ENCODE results near the gene MYLK.

The MYLK gene

DNA sequence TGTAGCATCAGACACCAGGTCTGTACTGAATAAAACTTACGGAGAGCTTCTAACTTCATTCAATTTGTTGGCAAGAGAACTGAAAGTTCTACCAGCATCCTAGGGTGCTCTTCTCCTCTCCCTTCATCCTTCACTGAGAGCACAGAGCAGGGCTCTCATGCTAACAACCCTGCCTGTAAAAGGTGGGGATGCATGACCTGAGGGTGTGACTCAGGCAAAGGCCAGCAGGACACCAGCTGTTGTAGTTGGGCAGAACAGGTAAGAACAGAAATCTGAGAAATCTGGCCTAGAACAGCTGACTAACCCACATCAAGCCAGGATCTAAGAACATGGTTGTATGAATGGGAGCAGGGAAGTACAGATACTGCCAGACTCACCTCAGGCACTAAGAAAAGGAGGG lies 64.2 kb downstream of the MYLK start:
- DNase-seq: no peak

DNA sequence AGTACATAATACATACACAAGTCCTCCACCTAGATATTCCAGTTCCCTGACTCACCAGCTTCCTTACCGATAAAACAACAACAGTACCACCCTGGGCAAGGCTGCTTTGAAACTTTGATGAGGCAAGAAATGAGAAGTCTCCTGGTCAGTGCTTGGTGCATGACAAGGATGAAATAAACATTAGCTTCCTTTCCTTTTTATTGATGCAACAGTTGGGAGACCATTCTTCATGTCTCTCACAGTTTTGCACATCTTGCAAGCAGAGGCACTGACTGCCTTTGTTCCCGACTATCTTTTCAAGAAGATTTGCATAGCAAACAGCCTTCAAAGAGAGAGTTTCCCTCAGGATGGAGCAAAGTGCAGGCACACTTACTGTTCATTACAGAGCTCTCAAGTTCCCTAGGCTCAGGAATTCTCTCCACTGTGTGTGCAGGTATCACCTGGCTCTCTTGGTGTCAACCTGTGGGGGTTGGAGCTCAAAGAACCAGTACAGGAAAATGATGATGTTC lies 65.2 kb downstream of the MYLK start:
- no peak for DNase-seq

DNA sequence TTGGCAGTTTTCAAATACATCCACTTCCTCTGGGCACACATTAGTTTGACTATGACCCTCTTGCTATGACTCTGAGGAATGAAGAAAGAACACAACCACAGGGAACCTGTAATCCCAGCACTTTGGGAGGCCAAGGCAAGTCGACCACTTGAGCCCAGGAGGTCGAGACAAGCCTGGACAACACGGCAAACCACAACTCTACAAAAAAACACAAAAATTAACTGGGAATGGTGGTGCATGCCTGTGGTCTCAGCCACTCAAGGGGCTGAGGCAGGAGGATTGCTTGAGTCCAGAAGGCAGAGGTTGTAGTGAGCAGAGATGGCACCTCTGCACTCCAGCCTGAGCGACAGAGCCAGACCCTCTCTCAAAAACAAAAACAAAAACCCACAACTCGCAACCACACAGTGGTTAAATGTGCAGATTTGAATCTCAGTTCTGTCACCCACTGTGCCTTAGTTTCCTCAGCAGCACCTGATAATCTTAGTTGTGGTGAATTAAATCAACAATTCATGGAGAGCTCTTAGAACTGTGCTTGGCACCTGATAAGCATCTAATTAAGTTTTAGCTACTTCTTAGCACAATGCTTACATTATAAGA lies 65.7 kb downstream of the MYLK start:
- no peak for DNase-seq

DNA sequence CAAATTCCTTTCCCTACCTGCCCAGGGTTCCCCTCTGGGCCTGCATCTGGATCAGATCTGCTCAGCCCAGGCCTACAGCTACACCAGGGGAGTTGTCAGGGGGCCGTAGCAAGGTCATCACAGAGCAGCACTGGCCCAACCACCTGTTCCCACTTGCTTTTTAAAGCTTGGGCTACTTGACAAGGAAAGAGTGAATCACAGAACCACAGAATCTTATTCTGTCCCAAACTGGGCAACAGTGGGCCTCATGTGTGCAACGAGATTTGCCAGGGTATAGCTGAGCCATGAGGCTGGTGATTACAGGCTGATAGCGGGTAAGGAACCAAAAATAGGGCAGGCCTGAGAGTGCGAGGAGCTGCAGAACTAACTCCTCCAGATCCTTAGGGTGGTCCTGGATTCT lies 66.7 kb downstream of the MYLK start:
- DNase-seq: no peak

DNA sequence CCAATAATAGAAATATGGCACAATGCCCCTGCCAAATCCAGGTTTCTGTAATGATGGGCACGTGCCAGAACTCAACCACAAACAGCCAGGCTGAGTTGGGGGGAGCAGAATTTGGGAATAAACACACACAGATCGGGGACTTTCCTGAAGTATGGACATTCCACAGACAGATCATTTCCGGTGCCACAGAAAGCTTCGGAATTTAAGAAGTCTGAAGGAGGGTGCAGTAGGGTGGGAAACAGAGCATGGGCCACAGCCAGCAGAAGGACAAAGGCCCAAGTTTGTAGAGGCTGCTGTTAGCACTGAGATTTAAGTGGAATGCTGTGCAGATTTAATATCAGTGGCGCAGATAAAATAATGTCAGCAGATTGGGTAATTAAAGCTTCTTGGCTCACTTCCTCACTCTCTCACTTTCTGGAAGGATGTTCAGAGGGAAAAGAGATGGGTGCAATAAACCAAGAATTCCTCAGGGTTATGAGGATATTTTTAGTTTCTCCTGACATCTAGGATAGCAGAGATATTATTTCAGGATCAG lies 67.4 kb downstream of the MYLK start:
- DNase-seq: no peak

DNA sequence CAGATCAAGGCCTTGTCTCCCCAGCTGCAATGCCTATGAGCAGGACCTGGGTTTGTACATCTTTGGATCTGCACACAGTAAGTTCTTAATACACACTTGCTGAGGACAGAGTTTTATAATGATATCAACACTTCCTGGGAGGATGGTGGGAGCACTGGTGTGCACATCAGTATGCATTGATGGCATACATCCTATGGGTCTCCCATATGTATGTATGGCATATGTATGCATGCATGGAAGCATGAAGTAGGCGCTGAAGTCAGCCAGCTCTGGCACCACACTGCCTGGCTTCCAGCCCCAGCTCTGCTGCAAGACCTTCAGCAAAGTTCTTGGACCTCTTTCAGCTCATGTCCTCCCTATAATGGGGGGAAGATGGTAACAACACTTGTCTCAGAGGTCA lies 68.2 kb downstream of the MYLK start:
- no peak for DNase-seq

DNA sequence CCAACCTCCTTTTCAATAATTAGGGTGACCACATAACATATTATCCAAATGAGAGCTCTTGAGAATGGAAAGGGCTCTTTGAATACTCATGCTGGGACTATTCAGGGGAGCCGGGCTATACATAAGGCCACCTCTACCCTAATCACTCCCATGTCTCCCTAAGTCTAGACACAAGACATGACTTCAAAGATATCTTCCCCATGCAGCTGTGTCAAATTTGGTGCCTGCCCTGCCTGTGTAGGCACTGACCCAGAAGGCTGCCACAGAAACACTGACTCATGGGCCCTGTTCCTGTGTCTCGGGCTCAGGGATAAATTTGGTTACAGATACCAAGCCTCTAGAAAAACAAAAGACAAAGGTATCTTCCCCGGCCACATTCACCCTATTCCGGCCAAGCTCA lies 70.3 kb downstream of the MYLK start:
- DNase-seq: no peak

DNA sequence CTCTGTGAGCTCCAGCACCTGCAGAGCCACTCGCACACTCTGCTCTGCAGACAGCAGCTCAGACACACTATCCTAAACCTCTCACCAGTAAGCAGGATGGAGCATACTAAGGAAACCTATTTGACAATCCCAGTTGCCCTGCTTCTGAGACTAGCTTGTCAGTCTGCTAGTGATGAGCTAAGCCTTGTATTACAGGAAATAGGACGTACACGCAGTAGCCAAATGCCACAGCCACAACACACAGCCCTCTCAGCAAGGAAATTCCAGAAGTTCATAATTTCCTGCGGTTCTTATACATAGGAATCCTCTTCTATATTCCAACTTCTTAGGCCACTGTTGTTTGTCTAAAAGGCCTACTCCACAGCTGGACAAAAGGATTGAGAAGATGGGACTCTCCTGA lies 74.5 kb downstream of the MYLK start:
- no peak for DNase-seq

DNA sequence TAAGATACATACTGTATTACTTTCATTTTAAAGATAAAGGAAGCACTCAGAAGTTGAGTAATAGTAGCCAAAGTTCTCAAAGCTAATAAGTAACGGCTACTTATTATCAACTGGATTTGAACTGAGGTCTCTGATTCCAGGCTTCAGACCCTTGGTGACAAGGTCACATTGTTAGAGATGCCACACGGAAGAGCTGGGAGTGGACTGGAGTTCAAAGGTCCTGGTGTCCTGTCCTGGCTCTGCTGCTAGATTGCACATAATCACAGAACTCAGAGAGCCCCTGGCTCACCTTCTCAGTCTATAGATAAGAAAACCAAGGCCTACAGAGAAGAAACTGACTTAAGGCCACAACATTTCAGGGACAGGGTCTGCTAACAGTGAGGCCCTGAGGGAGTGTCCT lies 75.3 kb downstream of the MYLK start:
- DNase-seq: no peak

DNA sequence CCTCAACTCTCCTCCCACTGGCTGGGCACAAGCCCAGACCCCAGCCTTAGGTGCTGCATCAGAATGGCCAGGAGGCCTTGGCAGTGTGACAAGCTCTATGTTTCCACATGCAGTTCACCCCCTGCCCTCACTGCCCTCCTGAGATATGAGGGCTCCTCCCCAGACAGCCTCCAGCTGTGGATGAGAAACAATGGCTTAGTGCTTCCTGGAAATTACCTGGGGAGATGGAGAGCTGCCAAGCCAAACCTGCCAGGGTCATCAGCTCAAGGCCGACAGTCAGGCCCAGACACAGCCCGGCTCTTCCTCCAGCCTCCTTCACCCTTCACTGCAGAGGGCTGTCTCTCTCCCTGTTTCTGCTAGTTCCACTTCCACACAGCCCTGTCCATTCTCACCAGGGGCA lies 76.3 kb downstream of the MYLK start:
- no peak for DNase-seq

DNA sequence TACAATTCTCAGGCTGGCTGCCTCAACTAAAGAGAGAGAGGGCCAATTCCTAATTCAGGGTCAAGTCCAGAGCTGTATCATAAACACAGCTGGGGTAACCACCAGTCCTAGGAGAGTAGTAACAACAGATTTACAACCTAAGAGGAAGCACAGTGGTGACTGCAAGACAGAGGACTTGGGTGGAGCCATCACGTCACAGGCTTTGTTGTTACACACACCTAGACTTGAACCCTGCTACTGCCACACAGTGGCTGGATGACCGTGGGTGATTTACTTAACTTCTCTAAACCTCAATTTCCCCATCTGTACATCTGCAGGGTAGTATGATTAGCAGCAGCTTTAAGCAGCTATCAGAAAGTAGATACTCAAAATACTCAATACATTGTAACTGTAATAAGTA lies 78.6 kb downstream of the MYLK start:
- DNase-seq: no peak

DNA sequence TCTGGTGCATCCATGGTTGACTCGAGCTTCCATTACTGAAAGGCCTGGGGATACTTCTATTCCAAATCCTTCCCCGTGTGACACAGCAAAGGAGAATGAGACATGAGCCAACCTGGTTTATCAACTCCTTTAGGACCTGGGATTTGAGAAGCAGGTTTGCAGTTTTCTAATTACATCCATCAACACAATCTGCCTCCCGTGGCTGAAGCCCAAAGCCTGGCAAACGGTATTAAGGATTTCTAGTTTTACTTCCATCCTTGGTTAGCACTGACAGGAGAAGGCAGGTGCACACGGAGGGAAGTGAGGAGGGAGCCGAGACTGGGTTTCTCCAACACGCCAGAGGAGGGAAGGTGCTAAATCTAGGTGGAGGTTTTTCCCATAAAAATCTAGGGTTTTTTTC lies 79.0 kb downstream of the MYLK start:
- no peak for DNase-seq

DNA sequence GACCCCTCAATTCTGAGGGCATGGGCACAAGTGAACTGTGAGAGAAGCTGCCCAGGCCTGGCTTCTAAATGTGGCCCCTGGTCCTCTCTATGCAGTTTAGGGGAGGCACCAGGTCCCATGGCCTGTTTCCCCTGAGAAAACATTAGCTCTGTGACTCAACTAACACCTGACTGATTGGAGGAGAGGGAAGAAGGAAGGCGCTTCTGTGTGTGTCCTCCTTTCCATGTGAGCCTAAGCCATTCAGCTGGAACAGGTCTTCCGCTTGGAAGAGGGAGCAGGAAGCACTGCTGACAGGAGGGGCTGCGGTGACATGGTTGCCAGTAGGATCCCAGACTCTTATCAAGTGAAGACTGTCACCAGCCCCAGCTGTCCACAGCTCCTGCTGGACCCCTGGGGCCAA lies 79.5 kb downstream of the MYLK start:
- no peak for DNase-seq

DNA sequence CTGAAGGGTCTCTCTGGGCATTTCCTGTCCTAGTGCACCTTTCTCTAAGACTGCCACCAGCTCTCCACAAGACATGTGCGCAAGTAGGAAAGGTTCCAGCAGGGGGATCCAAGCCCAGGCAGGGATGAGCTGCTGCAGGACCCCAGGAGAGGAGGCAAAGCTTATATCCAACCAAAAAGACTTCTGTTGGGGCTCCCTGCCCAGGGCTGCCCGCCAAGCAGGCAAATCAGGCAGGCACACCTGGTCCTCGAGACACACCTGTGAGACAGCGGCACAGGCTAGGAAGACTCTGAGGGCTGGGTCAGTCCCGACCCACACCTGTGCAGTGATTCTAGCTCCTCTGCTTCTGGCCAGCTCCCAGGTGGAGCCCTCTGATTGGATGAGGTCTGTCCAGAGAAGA lies 80.6 kb downstream of the MYLK start:
- DNase-seq: no peak

DNA sequence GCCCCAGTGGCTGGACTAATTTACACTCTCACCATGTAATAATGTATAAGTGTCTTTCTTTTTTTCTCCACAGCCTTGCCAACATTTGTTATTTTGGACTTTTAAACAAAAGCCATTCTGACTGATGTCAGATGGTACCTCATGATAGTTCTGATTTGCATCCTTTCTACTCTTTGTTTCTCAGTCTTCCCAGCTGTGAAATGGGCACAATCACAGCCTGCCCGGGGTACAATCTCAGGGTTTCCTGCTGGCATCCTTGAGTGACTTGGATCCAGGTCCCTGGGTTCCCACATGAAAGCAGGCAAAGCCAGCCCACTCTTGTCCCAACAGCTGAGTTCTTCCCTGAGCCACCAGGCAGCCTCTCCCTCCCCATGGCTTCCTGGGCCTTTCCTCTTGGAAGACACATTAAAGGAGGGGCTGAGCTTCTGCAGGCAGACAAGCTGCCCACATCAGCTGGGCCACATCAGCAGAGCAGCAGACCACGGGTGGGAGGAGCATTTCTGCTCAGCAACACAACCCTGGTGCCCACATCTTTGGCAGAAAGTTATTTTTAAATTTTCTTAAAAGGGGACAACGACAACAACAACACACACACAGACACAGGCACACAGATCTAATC lies 82.0 kb downstream of the MYLK start:
- DNase-seq: no peak

DNA sequence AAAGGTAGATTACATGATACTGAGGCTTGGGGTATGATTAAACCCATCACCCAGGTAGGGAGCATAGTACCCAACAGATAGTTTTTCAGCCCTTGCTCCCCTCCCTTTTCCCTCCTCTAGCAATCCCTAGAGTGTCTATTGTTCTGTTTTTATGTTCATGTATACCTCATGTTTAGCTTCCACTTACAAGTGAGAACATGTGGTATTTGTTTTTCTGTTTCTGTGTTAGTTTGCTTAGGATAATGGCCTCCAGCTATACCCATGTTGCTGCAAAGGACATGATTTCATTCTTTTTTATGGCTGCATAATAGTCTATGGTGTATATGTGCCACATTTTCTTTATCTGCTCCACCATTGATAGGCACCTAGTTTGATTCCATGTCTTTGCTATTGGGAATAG lies 82.7 kb downstream of the MYLK start:
- no peak for DNase-seq

DNA sequence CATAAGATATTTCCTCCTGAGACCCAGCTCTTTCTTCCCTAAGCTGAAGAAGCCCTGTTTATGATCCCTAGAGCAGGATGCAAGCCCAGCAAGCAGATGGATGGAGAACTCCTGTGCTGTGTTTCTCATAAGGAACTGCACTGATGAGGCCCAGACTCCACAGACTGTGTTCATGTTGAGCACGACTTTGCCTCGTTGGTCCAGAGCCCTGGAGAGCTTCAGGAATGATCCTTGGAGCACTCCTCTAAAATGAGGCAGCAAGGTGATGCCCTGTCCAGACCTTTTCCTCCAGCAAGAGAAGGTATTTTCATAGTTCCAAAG lies 83.8 kb downstream of the MYLK start:
- no peak for DNase-seq

DNA sequence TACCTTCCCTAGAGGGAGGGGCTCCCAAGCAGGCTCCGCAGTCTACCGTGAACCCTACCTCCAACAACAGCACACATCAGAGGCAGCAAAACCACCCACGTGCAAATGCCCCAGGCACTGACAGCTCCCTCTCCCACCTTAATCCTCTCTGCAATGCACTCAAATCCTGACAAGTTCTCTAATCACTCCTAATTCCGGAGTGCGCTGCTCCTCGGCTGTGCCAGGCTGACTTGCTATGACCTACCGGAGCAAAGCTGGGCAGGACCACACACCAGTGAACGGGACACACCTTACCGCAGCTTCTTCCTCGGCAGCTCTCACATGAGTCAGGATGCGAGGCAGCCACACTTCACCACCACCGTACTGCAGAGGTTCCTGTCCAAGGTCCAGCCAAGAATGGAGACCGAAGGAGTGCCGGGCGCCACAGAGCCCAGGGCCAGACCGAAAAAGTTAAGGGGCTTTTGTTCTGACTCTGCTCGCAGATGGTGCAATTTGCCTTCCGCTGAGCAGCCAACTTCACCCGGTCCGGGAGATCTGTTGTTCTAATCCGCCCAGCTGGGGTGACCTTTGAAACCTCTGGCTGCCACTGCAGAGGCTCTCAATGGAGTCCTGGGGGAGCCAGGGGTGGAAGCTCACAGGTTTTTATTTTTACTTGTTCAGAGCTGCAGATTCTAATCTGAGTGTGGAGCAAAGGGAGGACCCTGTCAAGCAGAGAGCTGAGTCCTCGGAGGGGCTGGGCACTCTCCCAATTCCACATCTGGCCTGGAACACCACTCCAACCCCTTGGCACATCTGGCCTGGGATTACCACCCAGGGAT lies 84.4 kb downstream of the MYLK start:
- no peak for DNase-seq

DNA sequence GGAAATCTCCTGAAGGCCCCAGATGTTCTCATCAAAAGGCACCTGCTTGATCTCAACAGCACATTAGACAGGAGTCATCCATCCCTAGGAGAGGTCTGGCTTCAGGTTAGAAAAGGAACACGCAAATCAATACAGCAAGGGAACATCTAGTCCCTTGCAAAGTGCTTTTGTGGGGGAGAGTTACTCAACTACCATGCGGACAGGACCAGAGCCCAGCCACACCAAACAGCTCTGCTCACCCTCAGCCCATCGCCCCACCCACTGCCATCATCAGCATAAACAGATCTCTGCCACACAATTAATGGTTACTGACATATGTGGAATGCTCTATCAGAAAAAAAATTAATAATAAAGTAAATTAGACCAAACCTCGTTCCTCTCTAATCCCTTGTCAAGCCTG lies 85.6 kb downstream of the MYLK start:
- DNase-seq: no peak

DNA sequence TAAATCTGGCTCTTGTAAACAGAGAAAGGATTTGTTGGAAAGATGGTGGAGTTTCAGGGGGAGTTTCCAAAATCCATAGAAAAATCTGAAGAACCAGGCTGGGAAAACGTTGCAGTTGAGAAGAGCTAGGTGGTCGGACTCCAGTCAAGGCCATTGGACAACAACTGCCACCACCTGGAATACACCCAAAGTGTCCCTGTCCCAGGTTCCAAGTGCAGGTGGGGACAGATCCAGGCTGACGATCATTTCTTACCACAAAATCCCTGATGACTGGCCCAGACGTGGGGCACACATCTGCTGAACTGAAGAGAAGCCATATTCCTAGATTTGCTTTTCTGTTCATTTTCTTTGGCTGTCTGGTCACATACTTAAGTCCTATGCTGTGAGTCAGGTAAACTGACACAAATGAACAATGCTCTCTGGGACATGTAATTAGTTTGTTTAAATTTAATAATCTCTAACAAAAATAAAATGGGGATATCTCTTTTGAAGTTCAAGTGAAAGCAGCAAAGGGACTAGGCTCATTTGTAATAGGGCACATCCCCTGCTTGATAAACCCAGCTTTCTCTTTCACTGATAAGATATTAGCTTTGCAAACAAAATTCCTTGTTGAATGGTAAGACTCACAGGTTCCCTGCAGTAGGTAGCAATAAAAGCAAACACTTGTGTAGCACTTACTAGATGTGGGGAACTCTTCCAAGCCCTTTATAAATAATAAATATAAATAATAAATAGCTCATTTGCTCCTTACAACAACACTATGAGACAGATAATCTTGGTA lies 88.5 kb downstream of the MYLK start:
- DNase-seq: no peak

DNA sequence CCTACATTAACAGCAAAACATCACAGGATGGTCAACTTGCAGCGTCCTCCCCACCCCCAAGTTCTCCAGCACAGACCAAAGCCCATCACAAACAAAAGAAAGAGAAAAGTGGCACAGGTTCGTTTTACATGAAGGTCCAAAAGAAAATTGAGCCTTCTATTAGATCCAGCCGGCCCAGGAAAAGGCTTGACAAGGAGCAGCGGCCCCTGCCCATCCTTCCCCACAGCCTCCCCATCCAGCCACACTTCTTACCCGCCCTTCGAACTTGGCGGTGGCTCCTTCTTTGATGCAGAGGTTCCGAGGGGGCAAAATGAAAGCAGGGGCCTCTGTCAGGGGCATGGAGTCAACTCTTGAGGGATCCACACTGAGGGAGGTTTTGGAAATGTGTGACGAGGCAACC lies 90.7 kb downstream of the MYLK start:
- DNase-seq: no peak

DNA sequence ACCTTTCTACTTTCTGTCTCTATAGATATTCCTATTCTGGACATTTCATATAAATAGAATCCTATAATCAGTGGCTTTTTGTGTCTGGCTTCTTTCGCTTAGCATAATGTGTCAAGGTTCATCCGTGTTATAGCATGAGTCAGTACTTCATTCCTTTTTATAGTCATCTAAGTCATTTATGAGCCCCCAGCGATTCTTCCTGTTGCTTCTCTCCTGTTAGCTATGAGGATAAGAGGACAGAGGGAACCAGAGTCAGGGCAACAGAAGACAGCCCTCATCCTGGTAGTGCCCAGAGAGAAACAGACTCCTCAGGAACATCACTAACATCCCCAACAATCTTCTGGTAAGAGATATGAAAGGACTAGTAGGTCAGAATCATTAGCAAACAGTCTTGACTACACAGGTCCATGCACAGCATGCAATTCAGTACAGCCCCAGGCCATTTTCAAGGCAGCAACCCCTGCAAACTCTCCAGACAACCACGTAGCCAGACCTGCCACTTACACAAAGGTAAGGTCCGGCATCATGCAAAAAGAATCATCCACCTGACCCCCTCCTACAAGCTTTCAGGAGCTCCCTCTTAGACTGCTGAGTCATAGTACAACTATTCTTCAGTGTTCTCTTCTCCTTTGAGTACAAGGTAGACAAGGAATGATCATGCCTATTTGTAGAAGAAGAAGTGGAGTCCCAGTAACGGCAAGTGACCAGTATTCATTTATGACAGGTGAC lies 91.5 kb downstream of the MYLK start:
- DNase-seq: no peak

DNA sequence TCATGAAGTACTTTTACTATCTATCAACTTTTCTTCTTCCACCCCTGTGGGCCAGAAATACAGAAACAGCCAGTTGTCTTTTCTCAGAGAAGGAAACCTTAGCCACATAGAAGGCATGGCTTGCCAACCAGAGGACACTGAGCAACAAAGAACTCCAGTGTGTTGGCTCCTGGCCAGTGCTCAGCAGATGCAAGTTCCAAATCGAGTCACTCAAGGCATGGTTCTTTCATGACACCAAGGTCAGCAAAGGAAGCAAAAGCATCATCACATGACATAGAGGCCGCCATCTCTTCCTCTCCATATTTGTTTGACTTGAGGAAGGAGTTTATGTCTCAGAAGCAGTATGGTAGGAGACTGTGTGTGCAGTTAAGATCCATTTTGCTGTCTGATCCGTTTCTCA lies 92.2 kb downstream of the MYLK start:
- DNase-seq: no peak
